NCI-H82 treated with DMSO at 0.1 percent for 48 hours (cell line): Measurements from ENCODE around the gene TF.

ENCODE experiments used
- DNase-seq: peaks from one replicate; lab custom pipeline; 2025; ENCODE audit not compliant: unreplicated experiment; lab: John Stamatoyannopoulos, UW

Gene TF

GRCh38 chr3:133834621-133835417, 88.6 kb downstream of the TF start:
- no peak for DNase-seq

- DNase-seq = no peak
These were observed 89.2 kb downstream of the TF start for GRCh38 chr3:133835418-133835743.

- DNase-seq = no peak
These were observed 89.8 kb downstream of the TF start for GRCh38 chr3:133835961-133836360.

GRCh38 chr3:133836497-133837158, 90.4 kb downstream of the TF start:
- DNase-seq = no peak

GRCh38 chr3:133837487-133838295, 91.5 kb downstream of the TF start:
- DNase-seq = no peak

GRCh38 chr3:133838296-133838789, 92.2 kb downstream of the TF start:
- DNase-seq = no peak

GRCh38 chr3:133838916-133839800, 93.0 kb downstream of the TF start:
- DNase-seq = no peak

GRCh38 chr3:133840055-133840737, 94.0 kb downstream of the TF start:
- no peak for DNase-seq

- DNase-seq = no peak
These were observed 94.6 kb downstream of the TF start for GRCh38 chr3:133840767-133841166.

GRCh38 chr3:133841196-133841595, 95.0 kb downstream of the TF start:
- DNase-seq = no peak

- DNase-seq = no peak
These were observed 96.0 kb downstream of the TF start for GRCh38 chr3:133842158-133842557.

GRCh38 chr3:133843634-133844033, 97.4 kb downstream of the TF start:
- DNase-seq = no peak

- DNase-seq = peak; percentile 59
These were observed 98.9 kb downstream of the TF start for GRCh38 chr3:133845127-133845526.
